Tibial nerve (tissue), 4 donors: ENCODE measurements around the gene EFCAB8.

ENCODE experiments used
- CTCF ChIP-seq, 5 experiments: fragments of 200-600 bp in 3 of 5; fragments of 450-650 bp in 2 of 5; sonication (generic) in 3 of 5; IDR thresholded peaks; one replicate each; pipeline ENCODE4 v1.5.1; 2016 to 2019; ENCODE audit warnings: antibody characterized with exemption in 5 of 5, mild to moderate bottlenecking in 3 of 5, moderate library complexity in 2 of 5
- EP300 ChIP-seq, 2 donors: sonication (generic); formaldehyde crosslinking; IDR thresholded peaks; one replicate each; pipeline ENCODE4 v1.6.1; 2017; ENCODE audit warnings: antibody characterized with exemption in 2 of 2, mild to moderate bottlenecking in 1 of 2
- POLR2A ChIP-seq, 2 donors: fragments of 450-650 bp; IDR thresholded peaks; one replicate each; pipeline ENCODE4 v1.6.1; 2017; ENCODE audit warnings: antibody characterized with exemption in 2 of 2, mild to moderate bottlenecking in 2 of 2, moderate library complexity in 2 of 2

- TF ChIP-seq CTCF (IDR thresholded peaks at IDR 0.05) (no peak), EP300 (IDR thresholded peaks at IDR 0.05) (no peak), POLR2A (IDR thresholded peaks at IDR 0.05) (no peak)
These were observed 49.9 kb downstream of the EFCAB8 start for GRCh38 chr20:32908334-32909292.
